HepG2 (cell line): ENCODE results near the gene LYPD6B.

Experiments
- BHLHE40 ChIP-seq: IDR thresholded peaks from 2 replicates; pipeline ENCODE4 v1.6.1; 2011; ENCODE audit warnings: low read length, improper control_type of control experiment
- CBX1 ChIP-seq: IDR thresholded peaks from one replicate; pipeline ENCODE4 v1.6.1; 2016; ENCODE audit warnings: antibody characterized with exemption, low read depth
- NCOA2 ChIP-seq: sonication (generic); formaldehyde crosslinking; IDR thresholded peaks from 2 replicates; pipeline ENCODE4 v1.8.0; 2022; ENCODE audit warnings: inconsistent platforms
- NFATC3 ChIP-seq: sonication (generic); formaldehyde crosslinking; IDR thresholded peaks from 2 replicates; pipeline ENCODE4 v1.5.1; 2020; ENCODE audit warnings: mild to moderate bottlenecking, missing genetic modification reagents
- POLR2A ChIP-seq, 2 experiments: IDR thresholded peaks; 2 replicates each; pipeline ENCODE4 v1.6.1; 2011; ENCODE audit warnings: low read depth in 2 of 2, low read length in 2 of 2, mild to moderate bottlenecking in 1 of 2, moderate library complexity in 1 of 2; ENCODE audit not compliant: insufficient read depth in 1 of 2
- TCF12 ChIP-seq, 2 experiments: fragments of 450-650 bp in 1 of 2; sonication (generic) in 1 of 2; formaldehyde crosslinking in 1 of 2; IDR thresholded peaks; 2 replicates each; pipeline versions ENCODE4 v1.6.1 to v1.8.0; 2017 to 2022; ENCODE audit warnings: antibody characterized with exemption in 1 of 2, mild to moderate bottlenecking in 1 of 2, missing genetic modification reagents in 1 of 2, moderate library complexity in 1 of 2
- ZFYVE20 ChIP-seq: sonication (generic); formaldehyde crosslinking; IDR thresholded peaks from 2 replicates; pipeline ENCODE4 v1.8.0; 2023; ENCODE audit warnings: low read depth, mild to moderate bottlenecking, moderate library complexity, missing genetic modification reagents, borderline replicate concordance
- ZNF136 ChIP-seq: sonication (generic); formaldehyde crosslinking; IDR thresholded peaks from 2 replicates; pipeline ENCODE4 v1.8.1; 2022; ENCODE audit warnings: low read depth, mild to moderate bottlenecking, moderate library complexity, missing genetic modification reagents
- ZNF292 ChIP-seq: sonication (generic); formaldehyde crosslinking; IDR thresholded peaks from 2 replicates; pipeline ENCODE4 v1.8.1; 2022; ENCODE audit warnings: mild to moderate bottlenecking, low read depth, missing genetic modification reagents, borderline replicate concordance
- ZNF83 ChIP-seq: sonication (generic); formaldehyde crosslinking; IDR thresholded peaks from 2 replicates; pipeline ENCODE4 v1.4.0; 2020; ENCODE audit warnings: missing genetic modification reagents, mild to moderate bottlenecking, borderline replicate concordance
- TF ChIP-seq, protein P1 (sequence below), 2 experiments: sonication (generic) in 1 of 2; formaldehyde crosslinking in 1 of 2; IDR thresholded peaks; 2 replicates each; pipeline versions ENCODE4 v1.4.0 to v1.6.1; 2018 to 2020; ENCODE audit warnings: missing genetic modification reagents in 2 of 2, borderline replicate concordance in 1 of 2, low read depth in 1 of 2, mild to moderate bottlenecking in 1 of 2, missing biosample characterization in 1 of 2
- TF ChIP-seq, protein P2 (sequence below): sonication (generic); formaldehyde crosslinking; IDR thresholded peaks from 2 replicates; pipeline ENCODE4 v1.5.0; 2020; ENCODE audit warnings: mild to moderate bottlenecking, missing genetic modification reagents, moderate library complexity

DNA sequence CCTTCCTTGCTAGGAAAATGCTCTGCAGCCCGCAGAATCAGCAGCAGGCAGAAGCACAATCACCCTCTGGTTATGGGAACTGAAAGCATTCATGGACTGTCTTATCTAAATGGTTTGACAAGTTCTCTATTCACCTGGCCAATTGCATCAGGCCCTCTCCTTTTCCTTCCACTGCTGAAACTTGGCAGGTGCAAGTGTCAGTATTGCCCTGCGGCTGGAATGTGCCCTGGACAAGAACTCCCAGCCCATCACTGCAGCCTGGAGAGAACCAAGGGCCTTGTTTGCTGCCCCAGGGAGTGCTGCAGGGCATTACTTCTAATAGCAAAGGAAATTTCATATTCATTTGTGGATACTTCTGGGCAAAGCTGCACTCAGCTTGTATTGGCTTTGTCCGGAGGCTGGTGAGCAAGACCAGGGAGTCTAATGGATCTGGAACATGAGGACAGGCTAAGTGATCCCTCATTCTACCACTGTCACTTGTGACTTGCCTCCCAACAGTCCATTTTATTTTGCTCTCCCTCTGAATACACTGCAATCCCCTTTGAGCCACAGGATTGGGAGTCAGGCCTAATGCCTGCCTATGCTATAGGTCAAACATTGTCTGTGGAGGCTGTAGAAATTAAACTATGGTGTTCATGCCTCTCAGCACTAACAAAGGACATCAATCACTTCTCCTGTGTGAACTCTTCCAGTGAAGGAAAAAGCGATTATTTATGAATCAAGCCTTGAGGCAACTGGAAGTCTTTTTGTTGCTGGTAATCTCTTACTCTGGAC lies 116.9 kb downstream of the LYPD6B start:
- no peak for TF ChIP-seq NFATC3 (CRISPR knock-in tag)
- TF ChIP-seq ZNF83 (CRISPR knock-in tag) = no peak
- TF ChIP-seq BHLHE40 = no peak
- no peak for TF ChIP-seq NCOA2 (CRISPR knock-in tag)
- no peak for TF ChIP-seq POLR2A (IDR thresholded peaks at IDR 0.05; ENCODE audit: insufficient read depth in 1 of 2, low read depth in 2 of 2, low read length in 2 of 2)
- TF ChIP-seq, protein P1, sequence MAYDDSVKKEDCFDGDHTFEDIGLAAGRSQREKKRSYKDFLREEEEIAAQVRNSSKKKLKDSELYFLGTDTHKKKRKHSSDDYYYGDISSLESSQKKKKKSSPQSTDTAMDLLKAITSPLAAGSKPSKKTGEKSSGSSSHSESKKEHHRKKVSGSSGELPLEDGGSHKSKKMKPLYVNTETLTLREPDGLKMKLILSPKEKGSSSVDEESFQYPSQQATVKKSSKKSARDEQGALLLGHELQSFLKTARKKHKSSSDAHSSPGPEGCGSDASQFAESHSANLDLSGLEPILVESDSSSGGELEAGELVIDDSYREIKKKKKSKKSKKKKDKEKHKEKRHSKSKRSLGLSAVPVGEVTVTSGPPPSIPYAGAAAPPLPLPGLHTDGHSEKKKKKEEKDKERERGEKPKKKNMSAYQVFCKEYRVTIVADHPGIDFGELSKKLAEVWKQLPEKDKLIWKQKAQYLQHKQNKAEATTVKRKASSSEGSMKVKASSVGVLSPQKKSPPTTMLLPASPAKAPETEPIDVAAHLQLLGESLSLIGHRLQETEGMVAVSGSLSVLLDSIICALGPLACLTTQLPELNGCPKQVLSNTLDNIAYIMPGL (CRISPR knock-in tag; IDR thresholded peaks at IDR 0.05; ENCODE audit: borderline replicate concordance in 1 of 2, low read depth in 1 of 2) = no peak
- no peak for TF ChIP-seq ZNF136 (CRISPR knock-in tag)
- no peak for TF ChIP-seq TCF12 (IDR thresholded peaks at IDR 0.05)
- TF ChIP-seq TCF12 (CRISPR knock-in tag; IDR thresholded peaks at IDR 0.05) = no peak
- TF ChIP-seq, protein P2, sequence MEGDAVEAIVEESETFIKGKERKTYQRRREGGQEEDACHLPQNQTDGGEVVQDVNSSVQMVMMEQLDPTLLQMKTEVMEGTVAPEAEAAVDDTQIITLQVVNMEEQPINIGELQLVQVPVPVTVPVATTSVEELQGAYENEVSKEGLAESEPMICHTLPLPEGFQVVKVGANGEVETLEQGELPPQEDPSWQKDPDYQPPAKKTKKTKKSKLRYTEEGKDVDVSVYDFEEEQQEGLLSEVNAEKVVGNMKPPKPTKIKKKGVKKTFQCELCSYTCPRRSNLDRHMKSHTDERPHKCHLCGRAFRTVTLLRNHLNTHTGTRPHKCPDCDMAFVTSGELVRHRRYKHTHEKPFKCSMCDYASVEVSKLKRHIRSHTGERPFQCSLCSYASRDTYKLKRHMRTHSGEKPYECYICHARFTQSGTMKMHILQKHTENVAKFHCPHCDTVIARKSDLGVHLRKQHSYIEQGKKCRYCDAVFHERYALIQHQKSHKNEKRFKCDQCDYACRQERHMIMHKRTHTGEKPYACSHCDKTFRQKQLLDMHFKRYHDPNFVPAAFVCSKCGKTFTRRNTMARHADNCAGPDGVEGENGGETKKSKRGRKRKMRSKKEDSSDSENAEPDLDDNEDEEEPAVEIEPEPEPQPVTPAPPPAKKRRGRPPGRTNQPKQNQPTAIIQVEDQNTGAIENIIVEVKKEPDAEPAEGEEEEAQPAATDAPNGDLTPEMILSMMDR (CRISPR knock-in tag) = no peak
- no peak for TF ChIP-seq ZFYVE20 (CRISPR knock-in tag)
- TF ChIP-seq CBX1 = no peak
- no peak for TF ChIP-seq ZNF292
